CD4-positive, alpha-beta memory T cell (primary cell): ENCODE data around the gene BTAF1. TPM values are rescaled to one million over a fixed set of nuclear protein-coding genes. Genes with fewer than 3 reads are reported as not detected.

ENCODE experiments used
- CTCF ChIA-PET: fragments of 350-600 bp; sonication (Branson Sonifier 250); formaldehyde crosslinking; loops from one replicate; lab custom pipeline; 2021; ENCODE audit warnings: inconsistent platforms; ENCODE audit not compliant: partially characterized antibody; lab: Charles Lee
- POLR2A ChIA-PET: fragments of 350-600 bp; sonication (Branson Sonifier 250); formaldehyde crosslinking; loops from one replicate; lab custom pipeline; 2021; ENCODE audit not compliant: partially characterized antibody; lab: Charles Lee
- DNase-seq, 5 donors: peaks; one replicate each; pipeline versions ENCODE4 v3.0.0 to v3.0.0-alpha.2; 2020 to 2022; ENCODE audit warnings: mixed read lengths in 1 of 5
- H3K27ac ChIP-seq: one replicate; pipeline ENCODE4 v1.7.0; 2013; ENCODE audit warnings: low read depth, low read length
- H3K27me3 ChIP-seq: 2 replicates; pipeline ENCODE4 v1.7.0; 2013; ENCODE audit warnings: mild to moderate bottlenecking, low read length, moderate library complexity; ENCODE audit not compliant: insufficient read depth
- H3K36me3 ChIP-seq: 2 replicates; pipeline ENCODE4 v1.7.0; 2013; ENCODE audit warnings: mild to moderate bottlenecking, low read length, moderate library complexity; ENCODE audit not compliant: insufficient read depth
- H3K4me1 ChIP-seq: 2 replicates; pipeline ENCODE4 v1.7.0; 2013; ENCODE audit warnings: mild to moderate bottlenecking, low read length, moderate library complexity; ENCODE audit not compliant: insufficient read depth
- H3K4me3 ChIP-seq, 2 donors: one replicate each; pipeline ENCODE4 v1.7.0; 2013; ENCODE audit warnings: low read length in 2 of 2, mild to moderate bottlenecking in 1 of 2
- H3K9me3 ChIP-seq, 2 donors: one replicate each; pipeline ENCODE4 v1.7.0; 2013; ENCODE audit warnings: low read length in 2 of 2, control low read depth in 1 of 2; ENCODE audit not compliant: control insufficient read depth in 1 of 2
- H3K27ac Mint-ChIP-seq, 7 donors: one replicate each; pipeline ENCODE4 v1.8.0; 2020 to 2021; ENCODE audit warnings: mixed read lengths in 7 of 7, mild to moderate bottlenecking in 6 of 7, inconsistent platforms in 3 of 7, moderate library complexity in 3 of 7
- H3K27me3 Mint-ChIP-seq, 2 donors: one replicate each; pipeline ENCODE4 v1.8.0; 2020 to 2021; ENCODE audit warnings: mixed read lengths in 2 of 2
- H3K36me3 Mint-ChIP-seq, 2 donors: one replicate each; pipeline ENCODE4 v1.8.0; 2020 to 2021; ENCODE audit warnings: mixed read lengths in 2 of 2, inconsistent platforms in 1 of 2, mild to moderate bottlenecking in 1 of 2
- H3K4me1 Mint-ChIP-seq, 4 donors: one replicate each; pipeline ENCODE4 v1.8.0; 2020 to 2021; ENCODE audit warnings: mixed read lengths in 4 of 4, mild to moderate bottlenecking in 1 of 4
- H3K4me3 Mint-ChIP-seq, 8 donors: one replicate each; pipeline ENCODE4 v1.8.0; 2020 to 2021; ENCODE audit warnings: mixed read lengths in 8 of 8, mild to moderate bottlenecking in 7 of 8, moderate library complexity in 6 of 8, inconsistent platforms in 3 of 8
- H3K9me3 Mint-ChIP-seq, 8 donors: one replicate each; pipeline ENCODE4 v1.8.0; 2020 to 2021; ENCODE audit warnings: mixed read lengths in 8 of 8, mild to moderate bottlenecking in 5 of 8, inconsistent platforms in 3 of 8, moderate library complexity in 1 of 8
- intact Hi-C: fragments of 100-400 bp; cut with micrococcal nuclease; formaldehyde crosslinking; loops from one replicate; pipeline ENCODE4 v1.15.1; 2023
- polyA plus RNA-seq, 2 donors: library from polyadenylated mRNA; unstranded; fragments of 300-500 nt; fragmentation: Illumina TruSeq; gene quantifications; one replicate each; pipeline ENCODE4 v1.2.3, GENCODE V29; 2021
- total RNA-seq, 2 experiments: library from RNA; stranded (reverse); gene quantifications; one replicate each; pipeline ENCODE4 v1.2.3, GENCODE V29; 2021

The BTAF1 gene
- total and polyA plus RNA-seq, 4 experiments from 2014 or later = 6.0 to 76.9 (median 41.5) TPM

DNA sequence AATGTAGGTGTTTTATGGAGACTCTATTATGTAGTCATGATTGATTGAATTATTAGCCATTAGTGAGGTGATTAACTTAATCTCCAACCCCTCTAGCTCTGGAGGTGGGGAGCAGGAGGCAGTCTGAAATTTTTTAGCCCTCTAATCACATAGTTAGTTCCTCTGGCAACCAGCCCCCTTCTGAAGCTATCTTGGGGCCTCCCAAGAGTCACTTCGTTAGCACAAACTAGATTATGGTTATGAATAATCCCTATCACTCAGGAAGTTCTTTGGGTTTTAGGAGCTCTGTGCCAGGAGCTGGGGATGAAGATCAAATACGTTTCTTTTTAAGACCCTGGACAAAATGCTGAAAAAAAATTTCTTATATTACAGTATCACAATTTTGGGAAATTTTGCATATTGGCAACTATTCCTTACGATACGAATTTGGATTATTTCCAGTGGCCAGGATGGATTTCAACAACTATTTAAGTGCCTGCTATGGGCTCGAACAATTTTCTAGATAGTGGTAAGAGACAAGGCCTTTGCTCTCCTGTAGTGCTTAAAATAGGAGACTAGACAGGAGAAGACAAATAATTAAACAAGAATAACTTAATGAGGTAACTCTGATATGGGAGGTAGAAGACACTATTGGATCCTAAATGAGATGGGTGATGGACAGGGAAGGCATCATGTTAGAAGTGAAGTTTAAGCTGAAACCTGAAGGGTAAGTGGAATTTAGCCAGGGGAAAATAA lies 52.9 kb downstream of the BTAF1 start:
- H3K4me3 ChIP-seq = no peak overlapping the region
- no peak for DNase-seq
- H3K36me3 Mint-ChIP-seq = peaks cover 60 to 67% of the 10 kb centered on the region in 2 donors
- peaks cover 0 to 6% (median 0%) of the 10 kb centered on the region in 8 donors for H3K9me3 Mint-ChIP-seq
- peak overlapping the region in 1 of 7 donors; percentile 4 for H3K27ac Mint-ChIP-seq
- ChIA-PET CTCF (no interaction called here), POLR2A (interaction anchor here (1.2 kb wide), 1 partner anchor 53 kb away, joined by 3 read pairs; the partner anchor contains the start of gene BTAF1)
- peaks cover 0 to 8% (median 4%) of the 10 kb centered on the region in 4 donors for H3K4me1 Mint-ChIP-seq
- peaks cover 11% of the 10 kb centered on the region for H3K36me3 ChIP-seq
- H3K27me3 Mint-ChIP-seq = no peaks in the 10 kb centered on the region
- no peaks in the 10 kb centered on the region for H3K9me3 ChIP-seq
- H3K27ac ChIP-seq = no peak overlapping the region
- intact Hi-C loops = no loop called here
- no peak overlapping the region for H3K4me3 Mint-ChIP-seq
- no peaks in the 10 kb centered on the region for H3K27me3 ChIP-seq
- no peaks in the 10 kb centered on the region for H3K4me1 ChIP-seq

- ChIA-PET CTCF (no interaction called here), POLR2A (interaction anchor here (1.2 kb wide), 1 partner anchor 54 kb away, joined by 3 read pairs; the partner anchor contains the start of gene BTAF1)
- Mint-ChIP-seq H3K27ac (peak overlapping the region in 1 of 7 donors; percentile 45), H3K9me3 (peaks cover 0 to 6% (median 0%) of the 10 kb centered on the region in 8 donors), H3K36me3 (peaks cover 58 to 67% of the 10 kb centered on the region in 2 donors), H3K4me1 (peaks cover 0 to 8% (median under 1%) of the 10 kb centered on the region in 4 donors), H3K4me3 (no peak overlapping the region), H3K27me3 (no peaks in the 10 kb centered on the region)
- intact Hi-C loops = no loop called here
- Histone ChIP-seq H3K9me3 (no peaks in the 10 kb centered on the region), H3K4me3 (no peak overlapping the region), H3K27me3 (no peaks in the 10 kb centered on the region), H3K27ac (no peak overlapping the region), H3K36me3 (peaks cover 21% of the 10 kb centered on the region), H3K4me1 (no peaks in the 10 kb centered on the region)
- no peak for DNase-seq
Measured at GRCh38 chr10:91977491-91977890, 53.9 kb downstream of the BTAF1 start.

GRCh38 chr10:91978585-91978984 lies 55.0 kb downstream of the BTAF1 start:
- Histone ChIP-seq H3K9me3 (no peaks in the 10 kb centered on the region), H3K27ac (no peak overlapping the region), H3K4me3 (no peak overlapping the region), H3K27me3 (no peaks in the 10 kb centered on the region), H3K36me3 (peaks cover 32% of the 10 kb centered on the region), H3K4me1 (no peaks in the 10 kb centered on the region)
- POLR2A ChIA-PET = no interaction called here
- H3K36me3 Mint-ChIP-seq = peaks cover 63 to 71% of the 10 kb centered on the region in 2 donors
- no peak for DNase-seq
- CTCF ChIA-PET = no interaction called here
- H3K27me3 Mint-ChIP-seq = no peaks in the 10 kb centered on the region
- H3K4me3 Mint-ChIP-seq = no peak overlapping the region
- intact Hi-C loops = no loop called here
- peaks cover 0 to 6% (median 0%) of the 10 kb centered on the region in 8 donors for H3K9me3 Mint-ChIP-seq
- H3K27ac Mint-ChIP-seq = peak overlapping the region in 2 of 7 donors; percentile 24 to 76
- H3K4me1 Mint-ChIP-seq = peaks cover 0 to 9% (median 5%) of the 10 kb centered on the region in 4 donors

DNA sequence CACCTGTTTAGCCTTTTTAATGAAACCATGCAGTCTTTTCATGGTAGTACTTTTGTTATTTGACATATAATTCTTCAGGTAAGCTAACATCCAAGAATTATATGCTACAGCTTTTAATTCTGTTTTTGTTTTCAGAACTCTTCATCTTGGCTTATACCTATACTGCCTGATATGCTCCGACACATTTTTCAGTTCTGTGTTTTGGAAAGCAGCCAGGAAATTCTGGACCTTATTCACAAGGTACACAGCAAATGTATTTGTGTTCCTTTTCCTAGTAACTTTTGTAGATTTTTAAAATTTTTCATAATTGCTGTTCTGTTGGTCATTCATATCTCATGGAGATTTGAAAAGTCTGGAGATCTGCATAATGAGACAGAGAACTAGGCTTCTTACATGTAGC lies 56.7 kb downstream of the BTAF1 start:
- POLR2A ChIA-PET = no interaction called here
- Mint-ChIP-seq H3K27me3 (no peaks in the 10 kb centered on the region), H3K4me1 (peaks cover 6 to 17% (median 9%) of the 10 kb centered on the region in 4 donors), H3K36me3 (peaks cover 72 to 76% of the 10 kb centered on the region in 2 donors), H3K4me3 (no peak overlapping the region), H3K27ac (peak overlapping the region in 1 of 7 donors; percentile 16), H3K9me3 (peaks cover 0 to 6% (median 0%) of the 10 kb centered on the region in 8 donors)
- no peaks in the 10 kb centered on the region for H3K4me1 ChIP-seq
- intact Hi-C loops = no loop called here
- DNase-seq = no peak
- H3K27me3 ChIP-seq = no peaks in the 10 kb centered on the region
- no peak overlapping the region for H3K4me3 ChIP-seq
- peaks cover 32% of the 10 kb centered on the region for H3K36me3 ChIP-seq
- H3K27ac ChIP-seq = no peak overlapping the region
- CTCF ChIA-PET = interaction anchor here (1.2 kb wide), 1 partner anchor 16 kb away, joined by 3 read pairs; no protein-coding TSS in a partner anchor
- H3K9me3 ChIP-seq = no peaks in the 10 kb centered on the region

DNA sequence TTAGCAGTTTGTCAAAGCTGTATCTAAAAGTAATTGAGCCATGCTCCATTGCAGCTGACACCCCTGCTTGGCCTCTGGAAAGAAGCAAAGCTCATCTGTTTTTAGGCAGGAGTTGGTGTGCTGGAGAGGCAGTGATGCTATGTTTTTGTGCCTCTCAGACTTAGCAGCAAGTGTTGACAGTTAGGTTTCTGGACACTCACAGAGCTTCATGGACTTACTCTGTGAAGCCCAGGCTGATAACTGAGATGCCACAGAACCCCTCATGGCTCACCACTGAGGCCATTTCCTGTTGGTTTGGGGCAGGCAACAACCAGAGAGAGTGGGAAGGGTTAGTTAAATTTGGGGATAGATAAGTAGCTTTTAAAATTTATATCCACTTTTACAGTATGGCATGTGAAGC lies 59.8 kb downstream of the BTAF1 start:
- peak overlapping the region in 3 of 7 donors; percentile 18 to 32 (median 26) for H3K27ac Mint-ChIP-seq
- no peaks in the 10 kb centered on the region for H3K27me3 ChIP-seq
- H3K36me3 Mint-ChIP-seq = peaks cover 73 to 75% of the 10 kb centered on the region in 2 donors
- intact Hi-C loops = no loop called here
- no peaks in the 10 kb centered on the region for H3K9me3 ChIP-seq
- H3K4me1 ChIP-seq = no peaks in the 10 kb centered on the region
- peaks cover 32% of the 10 kb centered on the region for H3K36me3 ChIP-seq
- DNase-seq = no peak
- ChIA-PET POLR2A (no interaction called here), CTCF (interaction anchor here (1.4 kb wide), 1 partner anchor 11 kb away, joined by 5 read pairs; no protein-coding TSS in a partner anchor)
- no peaks in the 10 kb centered on the region for H3K27me3 Mint-ChIP-seq
- H3K4me3 Mint-ChIP-seq = no peak overlapping the region
- peaks cover 9 to 32% (median 19%) of the 10 kb centered on the region in 4 donors for H3K4me1 Mint-ChIP-seq
- no peak overlapping the region for H3K27ac ChIP-seq
- peaks cover 0 to 4% (median 0%) of the 10 kb centered on the region in 8 donors for H3K9me3 Mint-ChIP-seq
- H3K4me3 ChIP-seq = no peak overlapping the region

DNA sequence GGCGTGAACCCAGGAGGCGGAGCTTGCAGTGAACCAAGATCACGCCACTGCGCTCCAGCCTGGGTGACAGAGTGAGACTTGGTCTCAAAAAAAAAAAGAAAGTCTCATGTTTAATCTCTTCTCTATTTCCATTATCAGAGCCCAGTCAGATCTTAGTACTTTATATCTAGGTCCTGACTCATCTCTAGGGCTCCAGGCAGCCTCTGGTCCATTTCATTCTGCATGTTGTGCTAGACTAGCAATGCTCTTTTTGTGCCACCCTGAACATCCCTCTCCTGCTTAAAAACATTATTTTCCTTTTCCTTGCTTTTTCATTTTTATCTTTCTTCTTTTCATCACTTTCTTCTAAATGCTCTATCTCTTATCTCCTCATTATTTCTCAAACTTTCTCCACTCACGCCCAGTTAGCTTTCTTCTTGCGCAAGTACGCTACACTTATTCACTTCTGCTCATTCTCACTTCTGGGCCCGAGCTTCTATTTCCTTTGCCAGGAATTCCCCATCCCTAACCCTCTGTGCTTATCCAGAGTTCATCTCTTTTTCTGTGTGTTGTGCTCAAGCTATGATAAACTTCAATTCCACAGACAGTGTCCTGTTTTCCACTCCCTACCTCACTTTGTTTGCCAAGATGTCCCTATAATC lies 63.9 kb downstream of the BTAF1 start:
- H3K27me3 Mint-ChIP-seq = no peaks in the 10 kb centered on the region
- no peak for DNase-seq
- POLR2A ChIA-PET = no interaction called here
- no peaks in the 10 kb centered on the region for H3K9me3 ChIP-seq
- CTCF ChIA-PET = no interaction called here
- H3K27ac Mint-ChIP-seq = peak overlapping the region in 5 of 7 donors; percentile 8 to 65 (median 41)
- peaks cover 9 to 32% (median 19%) of the 10 kb centered on the region in 4 donors for H3K4me1 Mint-ChIP-seq
- no peaks in the 10 kb centered on the region for H3K27me3 ChIP-seq
- H3K36me3 Mint-ChIP-seq = peaks cover 62 to 72% of the 10 kb centered on the region in 2 donors
- H3K4me3 Mint-ChIP-seq = no peak overlapping the region
- intact Hi-C loops = no loop called here
- H3K36me3 ChIP-seq = peaks cover 15% of the 10 kb centered on the region
- no peaks in the 10 kb centered on the region for H3K4me1 ChIP-seq
- no peak overlapping the region for H3K4me3 ChIP-seq
- H3K27ac ChIP-seq = no peak overlapping the region
- H3K9me3 Mint-ChIP-seq = no peaks in the 10 kb centered on the region

- Histone ChIP-seq H3K27me3 (no peaks in the 10 kb centered on the region), H3K4me1 (no peaks in the 10 kb centered on the region), H3K4me3 (no peak overlapping the region), H3K36me3 (peaks cover 23% of the 10 kb centered on the region), H3K9me3 (no peaks in the 10 kb centered on the region), H3K27ac (no peak overlapping the region)
- no peak overlapping the region for H3K4me3 Mint-ChIP-seq
- CTCF ChIA-PET = interaction anchor here (0.7 kb wide), 1 partner anchor 179 kb away, joined by 3 read pairs; no protein-coding TSS in a partner anchor
- no peak for DNase-seq
- H3K9me3 Mint-ChIP-seq = no peaks in the 10 kb centered on the region
- H3K36me3 Mint-ChIP-seq = peaks cover 46 to 58% of the 10 kb centered on the region in 2 donors
- POLR2A ChIA-PET = no interaction called here
- intact Hi-C loops = no loop called here
- no peaks in the 10 kb centered on the region for H3K27me3 Mint-ChIP-seq
- H3K4me1 Mint-ChIP-seq = peaks cover 2 to 7% (median 6%) of the 10 kb centered on the region in 4 donors
- H3K27ac Mint-ChIP-seq = no peak overlapping the region
Measured at GRCh38 chr10:91992031-91992430, 68.5 kb downstream of the BTAF1 start.
